GM10847 (cell line): ENCODE data around the gene PRAMEF1.
"Not testable (repeated sequence)": the region's sequence is repeated elsewhere in the genome, so short reads cannot be mapped to it uniquely, and the experiment has no call there.

Source experiments
- POLR2A ChIP-seq: IDR thresholded peaks from 2 replicates; pipeline ENCODE4 v1.6.1; 2011; ENCODE audit not compliant: insufficient read length; ENCODE audit errors: extremely low read depth

PRAMEF1 gene

GRCh38 chr1:12769976-12770505, 21.2 kb upstream of the PRAMEF1 start:
- TF ChIP-seq POLR2A = no peak

GRCh38 chr1:12770620-12771019, 20.6 kb upstream of the PRAMEF1 start:
- TF ChIP-seq POLR2A = no peak

GRCh38 chr1:12771186-12771585, 20.0 kb upstream of the PRAMEF1 start:
- no peak for TF ChIP-seq POLR2A

GRCh38 chr1:12772520-12772919, 18.7 kb upstream of the PRAMEF1 start:
- TF ChIP-seq POLR2A = no peak

- TF ChIP-seq POLR2A = no peak
These were observed 17.8 kb upstream of the PRAMEF1 start, which contains the start of gene PRAMEF12 for GRCh38 chr1:12773438-12773837. TSS of gene PRAMEF12 (plus strand) at chr1:12773738. CDS start at chr1:12774868, 1,130 bp downstream.

GRCh38 chr1:12774801-12775345, 16.3 kb upstream of the PRAMEF1 start:
- no peak for TF ChIP-seq POLR2A

- TF ChIP-seq POLR2A = no peak
These were observed 15.8 kb upstream of the PRAMEF1 start for GRCh38 chr1:12775443-12775842.

- TF ChIP-seq POLR2A = no peak
These were observed 14.2 kb upstream of the PRAMEF1 start for GRCh38 chr1:12776801-12777557.

- TF ChIP-seq POLR2A = no peak
These were observed 13.1 kb upstream of the PRAMEF1 start for GRCh38 chr1:12778061-12778460.

- TF ChIP-seq POLR2A = no peak
These were observed 12.3 kb upstream of the PRAMEF1 start for GRCh38 chr1:12778907-12779306.

GRCh38 chr1:12798911-12799310, 7.7 kb downstream of the PRAMEF1 start:
- no peak for TF ChIP-seq POLR2A

- TF ChIP-seq POLR2A = no peak
These were observed 8.5 kb downstream of the PRAMEF1 start for GRCh38 chr1:12799730-12800129.

- no peak for TF ChIP-seq POLR2A
These were observed 18.7 kb downstream of the PRAMEF1 start for GRCh38 chr1:12809933-12810332.

GRCh38 chr1:12810691-12811408, 19.7 kb downstream of the PRAMEF1 start:
- no peak for TF ChIP-seq POLR2A

GRCh38 chr1:12811409-12811784, 20.2 kb downstream of the PRAMEF1 start:
- no peak for TF ChIP-seq POLR2A

- not testable (repeated sequence) for TF ChIP-seq POLR2A
These were observed 40.1 kb downstream of the PRAMEF1 start, which contains the start of gene PRAMEF11 for GRCh38 chr1:12831310-12831709. TSS of gene PRAMEF11 (minus strand) at chr1:12831410. CDS start at chr1:12828789, 2,621 bp downstream.
